HUES64 (cell line): ENCODE measurements around the gene IRF6.

ENCODE experiments used
- H3K27ac ChIP-seq: 2 replicates; pipeline ENCODE4 v1.7.0; 2013; ENCODE audit warnings: low read depth, low read length, inconsistent platforms
- H3K27me3 ChIP-seq: 2 replicates; pipeline ENCODE4 v1.6.1; 2013; ENCODE audit warnings: mild to moderate bottlenecking, low read length; ENCODE audit not compliant: insufficient read depth
- H3K36me3 ChIP-seq: 2 replicates; pipeline ENCODE4 v1.6.1; 2013; ENCODE audit warnings: mild to moderate bottlenecking, low read length; ENCODE audit not compliant: insufficient read depth
- H3K4me1 ChIP-seq: 2 replicates; pipeline ENCODE4 v1.6.1; 2013; ENCODE audit warnings: mild to moderate bottlenecking, low read length, moderate library complexity; ENCODE audit not compliant: insufficient read depth
- H3K4me3 ChIP-seq: 2 replicates; pipeline ENCODE4 v1.5.1; 2013; ENCODE audit warnings: mild to moderate bottlenecking, low read length, moderate library complexity
- H3K9ac ChIP-seq: 2 replicates; pipeline ENCODE4 v1.6.1; 2013; ENCODE audit warnings: mild to moderate bottlenecking, low read depth, low read length
- H3K9me3 ChIP-seq: 2 replicates; pipeline ENCODE4 v1.6.1; 2013; ENCODE audit warnings: low read depth, low read length; ENCODE audit not compliant: insufficient read depth
- WGBS: fragments of 150-250, 120-280 bp; methylation state at CpG from one replicate; pipeline ENCODE4 v1.1.7; 2013; ENCODE audit warnings: missing lambda C conversion rate; 5-methylcytosine and 5-hydroxymethylcytosine counted together

The IRF6 gene

DNA sequence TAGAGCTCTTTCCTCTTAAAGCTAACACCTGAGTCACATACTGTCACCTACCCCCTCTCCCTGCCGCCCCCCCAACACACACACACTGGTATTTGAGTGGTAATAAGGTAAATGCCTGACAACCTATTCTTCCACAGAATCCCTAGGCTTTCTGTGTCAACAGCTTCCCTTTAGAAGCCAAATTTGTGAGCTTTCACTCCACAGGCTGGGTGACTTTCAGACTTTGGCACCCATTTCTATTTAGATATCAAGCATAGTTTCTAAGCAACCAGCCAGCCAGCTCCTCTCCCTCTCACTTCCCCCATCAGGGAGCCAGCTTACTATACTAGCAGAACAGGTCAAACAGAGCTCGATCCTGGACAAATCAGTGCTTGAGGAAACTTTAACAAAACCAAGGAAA, 18.4 kb downstream of the IRF6 start:
- Histone ChIP-seq H3K4me1 (no peaks in the 10 kb centered on the region; the same call in 1 of the 2 replicates), H3K27ac (no peak overlapping the region), H3K27me3 (peaks cover 36% of the 10 kb centered on the region; the same call in 1 of the 2 replicates), H3K4me3 (no peak overlapping the region), H3K36me3 (0 out of 2 replicates have a peak, but pooled peaks cover 14% of the 10 kb centered on the region), H3K9ac (no peak overlapping the region), H3K9me3 (0 out of 2 replicates have a peak, but pooled peaks cover 3% of the 10 kb centered on the region)
- 75% methylated on average over 1 of the region's 2 CpGs for WGBS

DNA sequence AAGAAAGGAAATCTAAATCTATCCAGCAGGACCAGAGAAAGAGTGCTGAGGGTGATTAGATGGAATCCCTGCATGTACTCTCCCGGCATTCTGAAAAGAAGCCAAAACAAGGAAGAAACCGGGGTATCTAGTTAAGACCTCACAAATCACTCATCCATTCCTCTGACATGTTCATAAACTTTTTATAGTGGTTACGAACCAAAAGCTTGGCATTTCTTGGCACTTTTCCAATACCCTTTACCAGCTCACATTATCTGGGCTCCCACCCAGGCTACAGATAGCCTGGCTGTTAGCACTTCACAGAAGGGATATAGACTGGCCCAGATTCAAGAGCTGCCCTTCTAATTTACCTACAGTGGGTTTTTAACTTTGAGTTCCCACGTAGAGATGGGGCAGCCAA, 19.8 kb downstream of the IRF6 start:
- 71% methylated on average over 4 of the region's 4 CpGs for WGBS
- H3K36me3 ChIP-seq, result 0 out of 2 replicates have a peak, but pooled peaks cover 16% of the 10 kb centered on the region
- H3K27me3 ChIP-seq, result peaks cover 36% of the 10 kb centered on the region; the same call in 1 of the 2 replicates
- no peaks in the 10 kb centered on the region; the same call in 1 of the 2 replicates for H3K4me1 ChIP-seq
- H3K4me3 ChIP-seq, result no peak overlapping the region
- no peak overlapping the region for H3K27ac ChIP-seq
- no peak overlapping the region for H3K9ac ChIP-seq
- H3K9me3 ChIP-seq, result 0 out of 2 replicates have a peak, but pooled peaks cover 3% of the 10 kb centered on the region

- H3K27me3 ChIP-seq, result peaks cover 36% of the 10 kb centered on the region; the same call in 1 of the 2 replicates
- no peak overlapping the region for H3K9ac ChIP-seq
- no peak overlapping the region for H3K4me3 ChIP-seq
- 0 out of 2 replicates have a peak, but pooled peaks cover 3% of the 10 kb centered on the region for H3K9me3 ChIP-seq
- H3K27ac ChIP-seq, result no peak overlapping the region
- H3K36me3 ChIP-seq, result 0 out of 2 replicates have a peak, but pooled peaks cover 13% of the 10 kb centered on the region
- 98% methylated on average over 4 of the region's 4 CpGs for WGBS
- no peaks in the 10 kb centered on the region; the same call in 1 of the 2 replicates for H3K4me1 ChIP-seq
Measured at GRCh38 chr1:209785592-209785991, 20.4 kb downstream of the IRF6 start.

DNA sequence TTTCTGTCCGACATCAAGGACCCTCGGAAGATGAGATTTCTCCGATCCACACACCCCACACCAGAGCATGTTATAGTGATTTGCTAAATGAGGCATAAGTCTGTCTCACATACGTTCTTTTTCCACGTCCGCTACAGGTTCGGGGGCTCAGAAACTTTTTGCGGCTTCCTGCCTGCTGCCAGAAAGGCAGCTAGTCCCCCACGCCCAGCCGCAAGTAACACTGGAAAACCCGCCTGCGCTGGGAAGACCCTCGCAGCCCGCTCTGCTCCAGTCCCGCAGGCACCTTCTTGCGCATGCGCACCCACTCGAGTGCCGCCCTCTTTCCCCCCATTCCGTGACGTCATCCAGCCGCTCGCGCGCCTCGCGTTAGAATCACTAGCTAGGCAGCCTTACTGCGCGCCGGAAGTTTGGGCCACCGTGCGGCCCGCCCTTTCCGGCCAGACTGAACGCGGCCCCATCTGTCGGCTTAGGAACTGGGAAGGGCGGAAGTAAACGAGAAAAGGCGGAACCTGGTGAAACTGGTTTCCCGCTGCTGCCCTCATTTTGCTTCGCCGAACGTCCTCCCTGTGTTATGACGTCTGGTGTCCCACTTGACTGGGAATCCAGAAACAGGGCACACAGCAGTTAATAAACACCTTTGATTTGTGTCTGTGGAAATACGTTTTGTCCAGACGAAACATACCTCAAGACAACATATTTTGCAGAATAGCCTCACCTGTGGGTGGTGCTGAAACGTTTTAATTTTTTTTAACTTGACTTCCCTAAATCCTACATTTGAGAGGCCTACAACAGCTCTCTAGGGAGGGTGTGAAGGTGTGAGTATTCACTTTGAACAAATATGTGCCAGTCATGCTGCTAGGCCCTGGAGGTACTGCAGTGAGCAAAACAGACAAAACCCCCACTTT, 21.4 kb downstream of the IRF6 start, which contains the start of gene C1orf74:
Gene C1orf74 (minus strand): TSS at position 295 of the 905 bp plus-strand sequence. CDS start 925 bp downstream, outside the sequence.
- no peaks in the 10 kb centered on the region; the same call in 1 of the 2 replicates for H3K4me1 ChIP-seq
- peak within 1 kb of the TSS; percentile 93 for H3K4me3 ChIP-seq
- peaks cover 34% of the 10 kb centered on the region; the same call in 1 of the 2 replicates for H3K27me3 ChIP-seq
- peak within 1 kb of the TSS; percentile 92 for H3K9ac ChIP-seq
- H3K9me3 ChIP-seq, result 0 out of 2 replicates have a peak, but pooled peaks cover 3% of the 10 kb centered on the region
- 0 out of 2 replicates have a peak, but pooled peaks cover 10% of the 10 kb centered on the region for H3K36me3 ChIP-seq
- H3K27ac ChIP-seq, result peak within 1 kb of the TSS; percentile 57
- WGBS, result 5% methylated on average over 46 of the region's 48 CpGs

GRCh38 chr1:209783386-209783785, 22.6 kb downstream of the IRF6 start:
- Histone ChIP-seq H3K4me1 (no peaks in the 10 kb centered on the region; the same call in 1 of the 2 replicates), H3K9ac (peak overlapping the region; percentile 92; the same call in 1 of the 2 replicates), H3K4me3 (peak overlapping the region; percentile 93), H3K9me3 (0 out of 2 replicates have a peak, but pooled peaks cover 3% of the 10 kb centered on the region), H3K27ac (no peak overlapping the region), H3K36me3 (0 out of 2 replicates have a peak, but pooled peaks cover 7% of the 10 kb centered on the region), H3K27me3 (peaks cover 26% of the 10 kb centered on the region; the same call in 1 of the 2 replicates)
- WGBS, result 88% methylated on average over 6 of the region's 6 CpGs

DNA sequence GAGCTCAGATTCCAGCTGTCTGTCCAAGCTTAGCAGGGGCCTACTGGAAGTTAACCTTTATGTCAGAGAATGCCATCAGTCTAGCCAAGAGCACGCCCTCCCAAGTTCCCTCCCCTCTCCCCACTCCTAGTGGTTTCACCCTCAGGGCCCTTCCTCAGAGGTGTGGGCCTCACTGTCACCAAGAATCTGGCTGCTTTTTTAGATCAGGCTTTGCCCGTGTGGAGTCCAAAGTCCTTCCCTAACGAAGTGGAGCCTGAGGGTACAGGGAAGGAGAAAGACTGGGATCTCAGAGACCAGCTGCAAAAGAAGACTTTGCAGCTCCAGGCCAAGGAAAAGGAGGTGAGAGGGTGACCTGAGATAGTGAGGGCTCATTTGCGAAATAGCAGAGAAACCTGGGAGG, 25.7 kb downstream of the IRF6 start:
- Histone ChIP-seq H3K4me3 (no peak overlapping the region), H3K27ac (no peak overlapping the region), H3K9ac (no peak overlapping the region), H3K9me3 (0 out of 2 replicates have a peak, but pooled peaks cover 3% of the 10 kb centered on the region), H3K27me3 (no peaks in the 10 kb centered on the region), H3K4me1 (no peaks in the 10 kb centered on the region; the same call in 1 of the 2 replicates), H3K36me3 (0 out of 2 replicates have a peak, but pooled peaks cover 7% of the 10 kb centered on the region)
- 74% methylated on average over 4 of the region's 4 CpGs for WGBS

DNA sequence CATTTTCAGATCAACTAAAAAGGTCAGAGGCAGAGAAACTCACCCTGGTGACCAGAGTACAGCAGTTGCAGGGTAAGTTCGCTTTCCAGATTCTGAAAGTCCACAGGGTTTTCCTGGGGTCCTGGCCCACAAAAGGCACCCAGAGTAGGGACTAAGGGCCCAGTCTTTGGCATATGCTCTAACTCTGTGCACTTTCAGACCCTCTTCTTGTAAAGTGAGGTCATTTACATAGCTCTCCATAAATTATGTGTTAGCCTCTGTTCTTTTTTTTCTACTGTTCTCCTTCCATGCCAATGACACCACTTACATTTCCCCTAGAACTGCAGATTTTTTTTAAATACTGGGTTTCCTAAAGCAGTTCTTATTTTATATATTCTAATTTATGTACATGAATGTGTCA, 27.8 kb downstream of the IRF6 start:
- Histone ChIP-seq H3K27ac (no peak overlapping the region), H3K36me3 (0 out of 2 replicates have a peak, but pooled peaks cover 7% of the 10 kb centered on the region), H3K9me3 (no peaks in the 10 kb centered on the region), H3K27me3 (peaks cover 7% of the 10 kb centered on the region; the same call in 1 of the 2 replicates), H3K4me1 (no peaks in the 10 kb centered on the region), H3K9ac (no peak overlapping the region), H3K4me3 (no peak overlapping the region)
- WGBS, result 84% methylated on average over 1 of the region's 1 CpG

GRCh38 chr1:209777587-209777986, 28.4 kb downstream of the IRF6 start:
- 0 out of 2 replicates have a peak, but pooled peaks cover 3% of the 10 kb centered on the region for H3K36me3 ChIP-seq
- no peak overlapping the region for H3K27ac ChIP-seq
- no peak overlapping the region for H3K9ac ChIP-seq
- no peaks in the 10 kb centered on the region for H3K4me1 ChIP-seq
- H3K9me3 ChIP-seq, result no peaks in the 10 kb centered on the region
- WGBS, result 95% methylated on average over 2 of the region's 2 CpGs
- H3K4me3 ChIP-seq, result no peak overlapping the region
- peaks cover 9% of the 10 kb centered on the region; the same call in 1 of the 2 replicates for H3K27me3 ChIP-seq

- Histone ChIP-seq H3K9ac (no peak overlapping the region), H3K9me3 (no peaks in the 10 kb centered on the region), H3K4me3 (no peak overlapping the region), H3K36me3 (no peaks in the 10 kb centered on the region), H3K27ac (no peak overlapping the region), H3K4me1 (no peaks in the 10 kb centered on the region), H3K27me3 (peaks cover 9% of the 10 kb centered on the region; the same call in 1 of the 2 replicates)
- WGBS, result 65% methylated on average over 2 of the region's 2 CpGs
Measured at GRCh38 chr1:209775678-209776077, 30.3 kb downstream of the IRF6 start.

GRCh38 chr1:209774592-209774991, 31.4 kb downstream of the IRF6 start:
- Histone ChIP-seq H3K9ac (no peak overlapping the region), H3K4me3 (no peak overlapping the region), H3K4me1 (no peaks in the 10 kb centered on the region), H3K36me3 (no peaks in the 10 kb centered on the region), H3K27me3 (peaks cover 9% of the 10 kb centered on the region; the same call in 1 of the 2 replicates), H3K27ac (no peak overlapping the region), H3K9me3 (no peaks in the 10 kb centered on the region)
- WGBS, result 81% methylated on average over 1 of the region's 1 CpG

GRCh38 chr1:209772126-209772525, 33.8 kb downstream of the IRF6 start:
- no peak overlapping the region for H3K4me3 ChIP-seq
- H3K36me3 ChIP-seq, result no peaks in the 10 kb centered on the region
- no peak overlapping the region for H3K27ac ChIP-seq
- 0 out of 2 replicates have a peak, but pooled peaks cover 3% of the 10 kb centered on the region for H3K4me1 ChIP-seq
- H3K9ac ChIP-seq, result no peak overlapping the region
- no peaks in the 10 kb centered on the region for H3K9me3 ChIP-seq
- H3K27me3 ChIP-seq, result peaks cover 9% of the 10 kb centered on the region; the same call in 1 of the 2 replicates
- WGBS, result 90% methylated on average over 6 of the region's 6 CpGs
